IMR-90 (cell line): ENCODE results near the gene CEP76. TPM values are rescaled to one million over a fixed set of nuclear protein-coding genes. Genes with fewer than 3 reads are reported as not detected.

Experiments
- ATAC-seq: fragments of 200-7000 bp; cut with Tn5 transposase; 2 replicates; pipeline ENCODE4 v1.9.1; 2020; ENCODE audit warnings: low read depth, mild to moderate bottlenecking, moderate library complexity
- BruUV-seq: library from RNA; stranded (reverse); fragments of 400-500 nt; replicated peaks from 2 replicates; lab custom pipeline; 2021; lab: Mats Ljungman, UMichigan
- CTCF ChIA-PET: fragments of 300-600 bp; formaldehyde crosslinking; extraction: SDS; loops from one replicate; lab custom pipeline; 2021; ENCODE audit warnings: antibody characterized with exemption; lab: Yijun Ruan, JAX
- POLR2A ChIA-PET: fragments of 300-600 bp; sonication (Branson Sonifier 250); formaldehyde crosslinking; loops from one replicate; lab custom pipeline; 2022; ENCODE audit warnings: antibody characterized with exemption; ENCODE audit not compliant: unreplicated experiment; lab: Charles Lee
- DNase-seq: peaks from one replicate; pipeline ENCODE4 v3.0.0; 2013
- H2AFZ ChIP-seq: replicated peaks from 2 replicates; pipeline ENCODE3; 2013; ENCODE audit warnings: low read length, mild to moderate bottlenecking; ENCODE audit not compliant: poor library complexity
- H2AK5ac ChIP-seq: 2 replicates; pipeline ENCODE4 v1.6.1; 2013; ENCODE audit warnings: low read depth, low read length, inconsistent platforms
- H2AK9ac ChIP-seq: replicated peaks from 2 replicates; pipeline ENCODE3; 2013; ENCODE audit warnings: mild to moderate bottlenecking, low read depth, low read length, moderate library complexity; ENCODE audit not compliant: poor library complexity
- H2BK120ac ChIP-seq: 2 replicates; pipeline ENCODE4 v1.6.1; 2013; ENCODE audit warnings: low read depth, low read length, inconsistent platforms
- H2BK15ac ChIP-seq: 3 replicates; pipeline ENCODE4 v1.6.1; 2013; ENCODE audit warnings: low read depth, low read length, inconsistent platforms
- H2BK20ac ChIP-seq: 2 replicates; pipeline ENCODE4 v1.6.1; 2013; ENCODE audit warnings: low read depth, mild to moderate bottlenecking, inconsistent platforms, low read length, moderate library complexity
- H2BK5ac ChIP-seq: 2 replicates; pipeline ENCODE4 v1.6.1; 2013; ENCODE audit warnings: mild to moderate bottlenecking, low read depth, low read length, inconsistent platforms; ENCODE audit not compliant: poor library complexity, severe bottlenecking
- H3K14ac ChIP-seq: replicated peaks from 2 replicates; pipeline ENCODE4 v1.6.1; 2013; ENCODE audit warnings: low read depth, low read length, inconsistent platforms
- H3K18ac ChIP-seq: 2 replicates; pipeline ENCODE4 v1.6.1; 2013; ENCODE audit warnings: low read depth, low read length, control low read depth
- H3K23ac ChIP-seq: 2 replicates; pipeline ENCODE4 v1.6.1; 2013; ENCODE audit warnings: low read depth, low read length, inconsistent platforms
- H3K27ac ChIP-seq: 2 replicates; pipeline ENCODE4 v1.5.1; 2013; ENCODE audit warnings: mild to moderate bottlenecking, control low read depth, low read length; ENCODE audit not compliant: insufficient read depth
- H3K27me3 ChIP-seq: 2 replicates; pipeline ENCODE4 v1.6.1; 2013; ENCODE audit warnings: low read length; ENCODE audit not compliant: control insufficient read depth, insufficient read depth
- H3K36me3 ChIP-seq: 2 replicates; pipeline ENCODE4 v1.6.1; 2013; ENCODE audit warnings: low read length, mixed read lengths; ENCODE audit not compliant: control insufficient read depth, insufficient read depth
- H3K4ac ChIP-seq: 2 replicates; pipeline ENCODE4 v1.6.1; 2013; ENCODE audit warnings: low read depth, low read length, inconsistent platforms
- H3K4me1 ChIP-seq: 2 replicates; pipeline ENCODE4 v1.6.1; 2013; ENCODE audit warnings: low read length, mixed read lengths; ENCODE audit not compliant: control insufficient read depth, insufficient read depth
- H3K4me2 ChIP-seq: 2 replicates; pipeline ENCODE4 v1.6.1; 2013; ENCODE audit warnings: low read depth, mild to moderate bottlenecking, control low read depth, low read length, moderate library complexity
- H3K4me3 ChIP-seq: 2 replicates; pipeline ENCODE4 v1.5.1; 2013; ENCODE audit warnings: low read depth, mild to moderate bottlenecking, control low read depth, low read length, moderate library complexity; ENCODE audit not compliant: insufficient read depth
- H3K56ac ChIP-seq: 2 replicates; pipeline ENCODE4 v1.6.1; 2013; ENCODE audit warnings: low read length, inconsistent platforms; ENCODE audit not compliant: insufficient read depth; ENCODE audit errors: extremely low read depth
- H3K79me1 ChIP-seq, 2 experiments: 2 replicates each; pipeline ENCODE4 v1.6.1; 2013; ENCODE audit warnings: low read length in 2 of 2, inconsistent platforms in 1 of 2, low read depth in 1 of 2
- H3K9ac ChIP-seq: 2 replicates; pipeline ENCODE4 v1.6.1; 2013; ENCODE audit warnings: low read depth, low read length, control low read depth
- H3K9me1 ChIP-seq: 2 replicates; pipeline ENCODE4 v1.6.1; 2013; ENCODE audit warnings: low read length, inconsistent platforms; ENCODE audit not compliant: insufficient read depth
- H3K9me3 ChIP-seq: 2 replicates; pipeline ENCODE4 v1.6.1; 2013; ENCODE audit warnings: low read length; ENCODE audit not compliant: control insufficient read depth, insufficient read depth
- H4K20me1 ChIP-seq: 2 replicates; pipeline ENCODE4 v1.6.1; 2013; ENCODE audit warnings: low read length, inconsistent platforms; ENCODE audit not compliant: insufficient read depth
- H4K5ac ChIP-seq: 2 replicates; pipeline ENCODE4 v1.6.1; 2013; ENCODE audit warnings: mild to moderate bottlenecking, low read depth, low read length, control low read depth
- H4K8ac ChIP-seq, 2 experiments: 2 replicates each; pipeline ENCODE4 v1.6.1; 2013; ENCODE audit warnings: low read depth in 2 of 2, low read length in 2 of 2, control low read depth in 1 of 2, inconsistent platforms in 1 of 2
- H4K91ac ChIP-seq: 2 replicates; pipeline ENCODE4 v1.6.1; 2013; ENCODE audit warnings: low read depth, low read length, inconsistent platforms; ENCODE audit not compliant: insufficient read depth
- BHLHE40 ChIP-seq: fragments of 150-350 bp; IDR thresholded peaks from 2 replicates; pipeline ENCODE4 v1.6.1; 2016; ENCODE audit warnings: mild to moderate bottlenecking, low read depth, low read length
- CEBPB ChIP-seq: IDR thresholded peaks from 2 replicates; pipeline ENCODE4 v1.6.1; 2012; ENCODE audit warnings: low read depth, low read length, improper control_type of control experiment
- CHD1 ChIP-seq: IDR thresholded peaks from 2 replicates; pipeline ENCODE4 v1.6.1; 2012; ENCODE audit warnings: low read depth, low read length, improper control_type of control experiment
- FOS ChIP-seq: fragments of 150-350 bp; IDR thresholded peaks from 2 replicates; pipeline ENCODE4 v1.6.1; 2016; ENCODE audit warnings: low read depth, low read length
- MAFK ChIP-seq: IDR thresholded peaks from 2 replicates; pipeline ENCODE4 v1.6.1; 2012; ENCODE audit warnings: low read depth, low read length, improper control_type of control experiment
- MAZ ChIP-seq: IDR thresholded peaks from 2 replicates; pipeline ENCODE4 v1.6.1; 2012; ENCODE audit warnings: low read depth, mild to moderate bottlenecking, low read length, improper control_type of control experiment, moderate library complexity, borderline replicate concordance
- MXI1 ChIP-seq: IDR thresholded peaks from 2 replicates; pipeline ENCODE4 v1.6.1; 2012; ENCODE audit warnings: low read depth, mild to moderate bottlenecking, low read length, moderate library complexity, borderline replicate concordance
- NFE2L2 ChIP-seq: fragments of 150-350 bp; IDR thresholded peaks from 2 replicates; pipeline ENCODE4 v1.6.1; 2016; ENCODE audit warnings: low read depth, mild to moderate bottlenecking, low read length
- POLR2A ChIP-seq: IDR thresholded peaks from 2 replicates; pipeline ENCODE4 v1.6.1; 2012; ENCODE audit warnings: mild to moderate bottlenecking, low read depth, low read length
- RAD21 ChIP-seq: IDR thresholded peaks from 2 replicates; pipeline ENCODE4 v1.6.1; 2012; ENCODE audit warnings: low read length, improper control_type of control experiment
- RCOR1 ChIP-seq: IDR thresholded peaks from 2 replicates; pipeline ENCODE4 v1.6.1; 2012; ENCODE audit warnings: mild to moderate bottlenecking, low read length, improper control_type of control experiment; ENCODE audit not compliant: insufficient replicate concordance
- RFX5 ChIP-seq: IDR thresholded peaks from 2 replicates; pipeline ENCODE4 v1.8.0; 2012; ENCODE audit warnings: low read depth, mild to moderate bottlenecking, low read length, moderate library complexity
- SMC3 ChIP-seq: fragments of 150-350 bp; IDR thresholded peaks from 2 replicates; pipeline ENCODE4 v1.6.1; 2016; ENCODE audit warnings: low read depth, mild to moderate bottlenecking, antibody characterized with exemption, low read length, moderate library complexity
- WGBS, 2 experiments: methylation state at CpG; one replicate each; pipeline versions ENCODE4 v1.1.5 to v1.1.7; 2013; ENCODE audit warnings: missing lambda C conversion rate in 2 of 2; ENCODE audit not compliant: insufficient read length in 1 of 2; ENCODE audit errors: extremely low coverage in 2 of 2; 5-methylcytosine and 5-hydroxymethylcytosine counted together
- dilution Hi-C: fragments of 300-500 bp; cut with HindIII; formaldehyde crosslinking; loops from one replicate; pipeline ENCODE4 v1.14.3; 2018; ENCODE audit warnings: low sequenced_read_pairs; ENCODE audit not compliant: unreplicated experiment
- in situ Hi-C: fragments of 300-500 bp; cut with MboI; formaldehyde crosslinking; loops from 3 replicates; pipeline ENCODE4 v1.14.3; 2019; ENCODE audit warnings: low sequenced_read_pairs, inconsistent platforms, mixed read lengths
- intact Hi-C: fragments of 100-400 bp; cut with micrococcal nuclease; formaldehyde crosslinking; loops from 2 replicates; pipeline ENCODE4 v1.10.0; 2022
- polyA plus RNA-seq, 3 experiments: library from polyadenylated mRNA; depleted of rRNA; stranded (reverse); fragments of >200 nt; gene quantifications; 2 replicates each; pipeline ENCODE4 v1.2.3, GENCODE V29; 2012; ENCODE audit warnings: low replicate concordance in 1 of 3
- total RNA-seq: library from RNA; depleted of rRNA; stranded (reverse); fragments of >200 nt; gene quantifications from 2 replicates; pipeline ENCODE4 v1.2.3, GENCODE V29; 2012
- TF ChIP-seq, protein P1 (sequence below): fragments of 150-350 bp; IDR thresholded peaks from 2 replicates; pipeline ENCODE4 v1.6.1; 2016; ENCODE audit warnings: low read depth, mild to moderate bottlenecking, low read length, moderate library complexity, borderline replicate concordance
- TF ChIP-seq, protein P2 (sequence below): conservative IDR thresholded peaks from 2 replicates; pipeline ENCODE4 v1.5.1; 2012; ENCODE audit warnings: mild to moderate bottlenecking, low read depth, low read length, improper control_type of control experiment
- TF ChIP-seq, protein P3 (sequence below): fragments of 150-350 bp; IDR thresholded peaks from 2 replicates; pipeline ENCODE4 v1.6.1; 2017; ENCODE audit warnings: mild to moderate bottlenecking, antibody characterized with exemption, low read length, low read depth

CEP76 gene
- total and polyA plus RNA-seq, 2 of the 4 experiments (the other 2 are of a cell fraction): 5.1 to 8.1 TPM

DNA sequence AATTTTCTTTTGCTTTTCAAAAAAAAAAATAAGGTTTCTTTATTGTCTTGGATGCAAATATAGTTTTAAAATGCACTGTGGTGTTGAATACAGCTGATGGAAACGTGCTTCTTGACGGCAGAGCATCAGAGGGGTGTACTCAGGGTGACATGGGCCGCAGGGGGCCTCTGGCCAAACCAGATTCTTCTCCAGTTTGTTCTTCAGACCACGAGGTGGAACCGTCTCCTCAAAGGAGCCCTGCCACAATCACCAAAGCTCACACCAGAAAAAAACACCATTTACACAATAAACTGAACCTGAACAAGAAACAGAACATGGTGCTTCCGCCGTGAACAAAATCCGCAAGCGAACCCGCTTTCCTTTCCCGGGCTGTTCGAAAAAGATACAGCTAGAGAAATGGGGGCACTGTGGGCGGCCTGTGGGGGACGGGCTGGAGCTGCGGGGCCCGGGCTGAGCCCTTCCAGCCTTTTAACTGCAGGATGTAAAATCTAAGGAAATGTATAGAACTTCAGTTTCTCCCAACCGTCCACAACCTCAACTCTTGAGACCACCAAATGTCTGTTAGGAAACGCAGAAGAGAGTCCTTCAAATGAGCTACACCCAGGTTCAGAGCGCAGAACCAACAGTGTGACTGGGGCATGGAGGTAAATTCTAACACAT, 34.9 kb upstream of the CEP76 start:
- in situ Hi-C loops (loop anchor here (25.0 kb wide), 1 partner anchor 425 kb away; no protein-coding TSS in a partner anchor), intact Hi-C loops (no loop called here), dilution Hi-C loops (no loop called here)
- Histone ChIP-seq H4K8ac (no peak overlapping the region), H3K9me3 (no peaks in the 10 kb centered on the region), H2BK5ac (no peak overlapping the region), H2BK15ac (no peak overlapping the region), H2AK5ac (no peak overlapping the region), H2BK20ac (no peak overlapping the region), H3K4ac (no peak overlapping the region), H3K27me3 (no peaks in the 10 kb centered on the region), H3K23ac (no peak overlapping the region), H3K4me1 (peaks cover 3% of the 10 kb centered on the region; the same call in 1 of the 2 replicates), H3K9ac (no peak overlapping the region), H3K9me1 (no peaks in the 10 kb centered on the region), H2AFZ (no peak overlapping the region), H3K18ac (no peak overlapping the region), H4K20me1 (no peaks in the 10 kb centered on the region), H3K36me3 (no peaks in the 10 kb centered on the region), H4K91ac (no peak overlapping the region), H4K5ac (no peak overlapping the region), H3K79me1 (no peaks in the 10 kb centered on the region), H2BK120ac (no peak overlapping the region), H3K56ac (no peak overlapping the region), H3K4me3 (no peak overlapping the region), H2AK9ac (no peak overlapping the region), H3K27ac (no peak overlapping the region), H3K4me2 (no peak overlapping the region), H3K14ac (no peak overlapping the region)
- no peak for DNase-seq
- no TSS peak for BruUV-seq
- TF ChIP-seq, protein P1, sequence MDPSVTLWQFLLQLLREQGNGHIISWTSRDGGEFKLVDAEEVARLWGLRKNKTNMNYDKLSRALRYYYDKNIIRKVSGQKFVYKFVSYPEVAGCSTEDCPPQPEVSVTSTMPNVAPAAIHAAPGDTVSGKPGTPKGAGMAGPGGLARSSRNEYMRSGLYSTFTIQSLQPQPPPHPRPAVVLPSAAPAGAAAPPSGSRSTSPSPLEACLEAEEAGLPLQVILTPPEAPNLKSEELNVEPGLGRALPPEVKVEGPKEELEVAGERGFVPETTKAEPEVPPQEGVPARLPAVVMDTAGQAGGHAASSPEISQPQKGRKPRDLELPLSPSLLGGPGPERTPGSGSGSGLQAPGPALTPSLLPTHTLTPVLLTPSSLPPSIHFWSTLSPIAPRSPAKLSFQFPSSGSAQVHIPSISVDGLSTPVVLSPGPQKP: no peak
- TF ChIP-seq SMC3: no peak
- no peak for TF ChIP-seq RFX5
- no peak for TF ChIP-seq CHD1
- no peak for TF ChIP-seq POLR2A
- TF ChIP-seq RCOR1: no peak
- no peak for TF ChIP-seq RAD21
- TF ChIP-seq BHLHE40: no peak
- no peak for TF ChIP-seq CEBPB
- TF ChIP-seq MAFK: no peak
- TF ChIP-seq NFE2L2: no peak
- TF ChIP-seq, protein P2, sequence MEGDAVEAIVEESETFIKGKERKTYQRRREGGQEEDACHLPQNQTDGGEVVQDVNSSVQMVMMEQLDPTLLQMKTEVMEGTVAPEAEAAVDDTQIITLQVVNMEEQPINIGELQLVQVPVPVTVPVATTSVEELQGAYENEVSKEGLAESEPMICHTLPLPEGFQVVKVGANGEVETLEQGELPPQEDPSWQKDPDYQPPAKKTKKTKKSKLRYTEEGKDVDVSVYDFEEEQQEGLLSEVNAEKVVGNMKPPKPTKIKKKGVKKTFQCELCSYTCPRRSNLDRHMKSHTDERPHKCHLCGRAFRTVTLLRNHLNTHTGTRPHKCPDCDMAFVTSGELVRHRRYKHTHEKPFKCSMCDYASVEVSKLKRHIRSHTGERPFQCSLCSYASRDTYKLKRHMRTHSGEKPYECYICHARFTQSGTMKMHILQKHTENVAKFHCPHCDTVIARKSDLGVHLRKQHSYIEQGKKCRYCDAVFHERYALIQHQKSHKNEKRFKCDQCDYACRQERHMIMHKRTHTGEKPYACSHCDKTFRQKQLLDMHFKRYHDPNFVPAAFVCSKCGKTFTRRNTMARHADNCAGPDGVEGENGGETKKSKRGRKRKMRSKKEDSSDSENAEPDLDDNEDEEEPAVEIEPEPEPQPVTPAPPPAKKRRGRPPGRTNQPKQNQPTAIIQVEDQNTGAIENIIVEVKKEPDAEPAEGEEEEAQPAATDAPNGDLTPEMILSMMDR: no peak
- no peak for TF ChIP-seq FOS
- TF ChIP-seq, protein P3, sequence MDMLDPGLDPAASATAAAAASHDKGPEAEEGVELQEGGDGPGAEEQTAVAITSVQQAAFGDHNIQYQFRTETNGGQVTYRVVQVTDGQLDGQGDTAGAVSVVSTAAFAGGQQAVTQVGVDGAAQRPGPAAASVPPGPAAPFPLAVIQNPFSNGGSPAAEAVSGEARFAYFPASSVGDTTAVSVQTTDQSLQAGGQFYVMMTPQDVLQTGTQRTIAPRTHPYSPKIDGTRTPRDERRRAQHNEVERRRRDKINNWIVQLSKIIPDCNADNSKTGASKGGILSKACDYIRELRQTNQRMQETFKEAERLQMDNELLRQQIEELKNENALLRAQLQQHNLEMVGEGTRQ: no peak
- TF ChIP-seq MXI1: no peak
- no peak for TF ChIP-seq MAZ
- WGBS, 2 experiments: 93% methylated on average over 7 of the region's 19 CpGs; no CpG with 5 or more reads in 1 of the 2 experiments
- CTCF ChIA-PET: interaction anchor here (1.7 to 2.3 kb wide), 2 partner anchors 10 to 197 kb away, joined by 6 to 7 read pairs; no protein-coding TSS in a partner anchor
- POLR2A ChIA-PET: no interaction called here
- ATAC-seq: no peak
